MG63 (cell line): ENCODE data around the gene VSIG10L2. TPM values are rescaled to one million over a fixed set of nuclear protein-coding genes. Genes with fewer than 3 reads are reported as not detected.
"Not testable (repeated sequence)": the region's sequence is repeated elsewhere in the genome, so short reads cannot be mapped to it uniquely, and the experiment has no call there.

Experiments
- DNase-seq: peaks from one replicate; pipeline ENCODE4 v3.0.0-alpha.2; 2020
- H3K27me3 ChIP-seq: fragments of 250-450 bp; sonication (Bioruptor Pico); 2 replicates; pipeline ENCODE4 v1.5.1; 2020; ENCODE audit warnings: mild to moderate bottlenecking, moderate library complexity
- H3K36me3 ChIP-seq: fragments of 250-450 bp; sonication (Bioruptor Pico); 2 replicates; pipeline ENCODE4 v1.5.1; 2020; ENCODE audit warnings: mild to moderate bottlenecking, moderate library complexity
- H3K4me3 ChIP-seq: fragments of 250-450 bp; sonication (Bioruptor Pico); 2 replicates; pipeline ENCODE4 v1.5.1; 2020; ENCODE audit warnings: mild to moderate bottlenecking, moderate library complexity
- H3K9me3 ChIP-seq: fragments of 250-450 bp; sonication (Bioruptor Pico); 2 replicates; pipeline ENCODE4 v1.5.1; 2020; ENCODE audit warnings: mild to moderate bottlenecking, moderate library complexity
- total RNA-seq: library from RNA; depleted of rRNA; stranded (reverse); fragments of >200 nt; shearing (Covaris generic); gene quantifications from 2 replicates; pipeline ENCODE4 v1.2.3, GENCODE V29; 2014; ENCODE audit warnings: low replicate concordance

The VSIG10L2 gene
- total RNA-seq, 1 experiment from 2014 or later, result not detected

DNA sequence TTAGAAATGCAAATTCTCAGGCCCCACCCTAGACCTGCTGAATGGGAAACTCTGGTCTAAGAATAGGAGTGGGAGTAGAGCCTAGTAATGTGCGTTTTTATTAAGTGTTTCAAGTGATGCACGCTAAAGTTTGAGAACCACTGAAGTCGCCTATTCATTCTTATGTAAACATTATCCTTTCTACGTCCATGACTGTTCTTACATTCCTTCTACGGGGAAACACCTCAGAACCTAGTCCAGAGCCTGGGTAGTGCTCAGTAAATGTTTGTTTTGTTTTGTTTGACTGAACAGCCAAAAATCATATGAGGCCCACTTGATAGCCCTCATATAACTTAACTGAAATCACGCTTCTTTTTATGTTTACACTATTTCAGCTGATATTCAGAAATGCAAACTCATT lies 29.8 kb downstream of the VSIG10L2 start:
- Histone ChIP-seq H3K27me3 (no peaks in the 10 kb centered on the region), H3K36me3 (peaks cover 24% of the 10 kb centered on the region), H3K9me3 (no peaks in the 10 kb centered on the region), H3K4me3 (no peak overlapping the region)
- DNase-seq, result no peak

DNA sequence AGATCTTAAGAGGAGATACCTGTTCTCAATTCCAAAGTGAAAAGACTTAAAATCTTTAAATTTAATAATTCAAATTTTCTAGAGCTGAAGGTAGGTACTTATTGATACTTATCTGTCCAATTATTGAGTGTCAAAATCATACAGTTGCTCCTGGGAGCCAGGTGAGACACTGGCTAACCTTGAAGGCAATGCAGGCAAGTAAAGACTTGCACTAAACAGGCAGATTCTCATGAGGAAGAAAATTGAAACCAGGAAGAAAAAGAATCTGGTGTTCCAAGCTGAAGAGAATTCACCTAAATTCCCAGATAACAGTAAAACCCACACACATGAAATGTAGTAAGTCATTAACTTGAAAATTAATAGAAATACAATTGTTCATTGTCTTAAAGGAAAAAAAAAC lies 30.3 kb downstream of the VSIG10L2 start:
- H3K27me3 ChIP-seq, result no peaks in the 10 kb centered on the region
- no peaks in the 10 kb centered on the region for H3K9me3 ChIP-seq
- peaks cover 29% of the 10 kb centered on the region for H3K36me3 ChIP-seq
- no peak overlapping the region for H3K4me3 ChIP-seq
- DNase-seq, result no peak

DNA sequence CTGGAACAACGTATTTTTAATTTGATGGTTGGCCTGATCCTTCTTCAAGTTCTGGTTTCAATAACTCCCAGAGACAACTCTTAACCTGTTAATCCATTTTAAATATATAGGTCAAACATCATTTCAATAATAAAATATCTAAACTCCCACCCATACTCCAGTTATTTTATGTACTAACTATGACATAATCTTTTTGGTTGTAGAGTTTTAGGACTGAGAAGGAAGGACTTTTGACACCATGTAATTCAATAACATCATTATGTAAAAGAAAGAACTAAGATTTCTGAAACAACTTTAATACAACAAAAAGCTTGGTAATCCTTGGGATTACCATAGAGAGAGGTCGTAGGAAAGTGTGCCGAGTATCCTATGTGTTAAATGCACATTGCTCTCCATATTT lies 31.5 kb downstream of the VSIG10L2 start:
- no peaks in the 10 kb centered on the region for H3K9me3 ChIP-seq
- DNase-seq, result no peak
- no peak overlapping the region for H3K4me3 ChIP-seq
- H3K36me3 ChIP-seq, result peaks cover 37% of the 10 kb centered on the region
- no peaks in the 10 kb centered on the region for H3K27me3 ChIP-seq

DNA sequence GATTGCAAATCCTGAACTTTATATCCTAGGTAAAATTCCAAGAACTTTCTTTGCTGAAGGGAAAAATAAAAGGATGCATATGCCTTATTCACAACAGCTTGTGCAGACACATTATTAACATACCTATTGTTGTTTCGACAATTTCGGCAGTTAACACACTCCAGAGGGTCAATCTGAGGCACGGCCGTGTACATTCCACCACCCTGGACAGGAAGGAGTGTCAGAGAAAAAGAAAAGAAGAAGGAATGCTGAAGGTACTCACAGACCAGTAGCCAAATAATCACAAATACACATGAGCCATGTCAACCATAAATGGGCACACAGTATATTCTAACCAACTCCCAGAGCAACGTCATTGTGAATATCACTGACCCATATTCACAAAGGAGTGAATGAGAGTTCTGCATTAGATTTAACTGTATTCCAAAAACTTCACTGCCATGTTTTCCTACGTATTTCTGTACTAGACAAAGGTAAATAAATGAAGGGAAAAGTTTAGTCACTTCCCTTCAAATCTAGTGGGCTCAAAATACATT lies 32.4 kb downstream of the VSIG10L2 start:
- no peaks in the 10 kb centered on the region for H3K27me3 ChIP-seq
- peaks cover 47% of the 10 kb centered on the region for H3K36me3 ChIP-seq
- no peaks in the 10 kb centered on the region for H3K9me3 ChIP-seq
- no peak overlapping the region for H3K4me3 ChIP-seq
- no peak for DNase-seq

- H3K9me3 ChIP-seq, result no peaks in the 10 kb centered on the region
- no peaks in the 10 kb centered on the region for H3K27me3 ChIP-seq
- no peak for DNase-seq
- no peak overlapping the region for H3K4me3 ChIP-seq
- peaks cover 52% of the 10 kb centered on the region for H3K36me3 ChIP-seq
Measured at GRCh38 chr11:125978778-125979407, 33.0 kb downstream of the VSIG10L2 start.

DNA sequence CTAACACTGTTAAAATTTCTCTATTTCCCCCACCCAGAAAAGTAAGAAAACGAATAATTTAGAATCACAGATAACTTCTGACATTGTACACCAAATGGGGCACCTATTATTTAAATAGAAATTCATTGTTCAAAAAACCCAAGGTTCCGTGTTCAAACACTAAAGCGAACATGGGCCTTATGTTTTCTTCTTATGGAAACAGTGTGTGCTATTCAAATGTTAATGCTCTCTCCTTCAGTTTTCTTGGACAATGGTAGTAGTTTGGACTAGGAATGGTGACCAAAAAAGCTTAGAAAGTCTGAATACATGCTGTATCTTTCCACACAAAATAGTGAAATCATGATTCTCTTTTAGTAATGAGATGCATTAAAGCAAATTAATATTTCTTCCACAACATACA lies 33.7 kb downstream of the VSIG10L2 start:
- DNase-seq, result no peak
- peaks cover 52% of the 10 kb centered on the region for H3K36me3 ChIP-seq
- H3K27me3 ChIP-seq, result no peaks in the 10 kb centered on the region
- no peak overlapping the region for H3K4me3 ChIP-seq
- no peaks in the 10 kb centered on the region for H3K9me3 ChIP-seq

DNA sequence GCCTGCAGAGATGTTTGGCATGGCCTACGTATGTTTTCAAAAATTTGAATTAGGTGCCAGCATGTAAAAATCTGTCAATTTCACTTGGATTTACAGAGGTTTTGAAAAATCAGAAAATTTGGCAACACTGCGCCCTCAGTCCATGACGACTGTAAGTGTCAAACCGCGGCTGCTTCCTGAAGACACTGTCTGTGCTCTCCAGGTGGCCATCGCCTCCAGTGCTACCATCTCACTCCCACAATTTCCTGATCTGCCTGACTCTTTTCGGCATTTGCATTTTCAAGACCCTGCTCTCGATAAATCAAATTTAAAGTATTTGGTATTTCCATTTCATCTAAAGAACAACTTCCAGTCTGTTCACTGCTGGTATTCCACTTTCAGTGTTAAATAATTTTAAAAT lies 34.6 kb downstream of the VSIG10L2 start:
- Histone ChIP-seq H3K4me3 (no peak overlapping the region), H3K9me3 (no peaks in the 10 kb centered on the region), H3K36me3 (peaks cover 56% of the 10 kb centered on the region), H3K27me3 (no peaks in the 10 kb centered on the region)
- no peak for DNase-seq

DNA sequence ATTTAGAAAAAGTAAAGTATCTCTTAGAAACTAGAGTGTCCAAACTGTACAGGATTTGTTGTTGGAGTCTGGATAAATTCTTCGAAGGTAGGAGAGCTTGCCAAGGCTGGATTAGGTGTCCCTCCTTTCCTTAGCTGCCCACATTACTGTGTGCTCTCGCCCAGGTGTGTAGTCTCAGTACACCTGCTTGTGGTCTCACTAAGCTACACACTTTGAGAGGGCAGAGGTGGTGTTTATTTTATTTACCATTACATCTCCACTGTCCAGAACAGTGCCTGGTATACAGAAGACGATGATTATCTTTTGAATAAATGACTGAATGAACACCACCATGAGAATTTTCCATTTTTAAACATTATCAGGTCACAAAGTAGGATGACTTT lies 36.5 kb downstream of the VSIG10L2 start:
- Histone ChIP-seq H3K9me3 (no peaks in the 10 kb centered on the region), H3K27me3 (no peaks in the 10 kb centered on the region), H3K36me3 (peaks cover 52% of the 10 kb centered on the region), H3K4me3 (no peak overlapping the region)
- no peak for DNase-seq

DNA sequence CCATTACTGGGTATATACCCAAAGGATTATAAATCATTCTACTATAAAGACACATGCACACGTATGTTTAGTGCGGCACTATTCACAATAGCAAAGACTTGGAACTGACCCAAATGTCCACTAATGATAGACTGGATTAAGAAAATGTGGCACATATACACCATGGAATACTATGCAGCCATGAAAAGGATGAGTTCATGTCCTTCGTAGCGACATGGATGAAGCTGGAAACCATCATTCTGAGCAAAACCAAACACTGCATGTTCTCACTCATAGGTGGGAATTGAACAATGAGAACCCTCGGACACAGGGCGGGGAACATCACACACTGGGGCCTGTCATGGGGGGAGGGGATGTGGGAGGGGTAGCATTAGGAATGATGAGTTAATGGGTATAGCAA lies 40.1 kb downstream of the VSIG10L2 start:
- H3K36me3 ChIP-seq, result peaks cover 55% of the 10 kb centered on the region
- DNase-seq, H3K9me3 ChIP-seq: not testable (repeated sequence)

GRCh38 chr11:125987066-125987641 lies 41.3 kb downstream of the VSIG10L2 start:
- H3K4me3 ChIP-seq, result no peak overlapping the region
- DNase-seq, result no peak
- peaks cover 52% of the 10 kb centered on the region for H3K36me3 ChIP-seq
- H3K9me3 ChIP-seq, result no peaks in the 10 kb centered on the region
- H3K27me3 ChIP-seq, result no peaks in the 10 kb centered on the region

More for the DNA sequence above, 40.1 kb downstream of the VSIG10L2 start:
- not testable (repeated sequence) for H3K4me3 ChIP-seq, H3K27me3 ChIP-seq

GRCh38 chr11:125990244-125990643 lies 44.4 kb downstream of the VSIG10L2 start:
- Histone ChIP-seq H3K9me3 (no peaks in the 10 kb centered on the region), H3K4me3 (no peak overlapping the region), H3K36me3 (peaks cover 59% of the 10 kb centered on the region), H3K27me3 (no peaks in the 10 kb centered on the region)
- DNase-seq, result peak; percentile 32

GRCh38 chr11:125992893-125993292 lies 47.0 kb downstream of the VSIG10L2 start:
- Histone ChIP-seq H3K4me3 (no peak overlapping the region), H3K27me3 (no peaks in the 10 kb centered on the region), H3K36me3 (peaks cover 63% of the 10 kb centered on the region), H3K9me3 (no peaks in the 10 kb centered on the region)
- no peak for DNase-seq

DNA sequence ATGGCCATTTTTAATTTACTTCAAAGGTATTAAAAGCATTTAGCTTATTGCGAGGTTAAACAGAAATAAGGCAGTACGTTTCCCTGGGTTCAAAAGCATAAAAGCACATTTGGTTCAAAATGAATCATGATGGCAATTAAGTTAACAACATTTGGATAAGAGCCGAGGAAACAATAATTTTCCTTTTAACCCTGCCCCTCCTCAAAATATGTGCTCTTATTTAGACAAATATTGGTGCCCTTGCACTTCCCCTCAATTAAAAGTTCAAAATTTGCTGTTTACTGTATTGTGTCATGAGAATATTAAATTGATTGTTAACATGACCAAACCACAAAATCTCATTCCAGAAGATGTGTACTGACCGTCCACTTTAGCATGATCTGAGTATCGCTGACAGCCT lies 48.7 kb downstream of the VSIG10L2 start:
- peaks cover 61% of the 10 kb centered on the region for H3K36me3 ChIP-seq
- no peak for DNase-seq
- H3K27me3 ChIP-seq, result no peaks in the 10 kb centered on the region
- H3K4me3 ChIP-seq, result no peak overlapping the region
- no peaks in the 10 kb centered on the region for H3K9me3 ChIP-seq

- no peaks in the 10 kb centered on the region for H3K9me3 ChIP-seq
- H3K36me3 ChIP-seq, result peaks cover 61% of the 10 kb centered on the region
- no peak overlapping the region for H3K4me3 ChIP-seq
- DNase-seq, result no peak
- no peaks in the 10 kb centered on the region for H3K27me3 ChIP-seq
Measured at GRCh38 chr11:125995313-125995712, 49.5 kb downstream of the VSIG10L2 start.

- H3K9me3 ChIP-seq, result no peaks in the 10 kb centered on the region
- DNase-seq, result no peak
- H3K36me3 ChIP-seq, result peaks cover 71% of the 10 kb centered on the region
- H3K4me3 ChIP-seq, result no peak overlapping the region
- no peaks in the 10 kb centered on the region for H3K27me3 ChIP-seq
Measured at GRCh38 chr11:125998267-125998666, 52.4 kb downstream of the VSIG10L2 start.

GRCh38 chr11:125999234-125999880 lies 53.5 kb downstream of the VSIG10L2 start:
- Histone ChIP-seq H3K36me3 (peaks cover 69% of the 10 kb centered on the region), H3K9me3 (no peaks in the 10 kb centered on the region), H3K27me3 (no peaks in the 10 kb centered on the region), H3K4me3 (no peak overlapping the region)
- no peak for DNase-seq

GRCh38 chr11:126002181-126002580 lies 56.3 kb downstream of the VSIG10L2 start:
- no peaks in the 10 kb centered on the region for H3K27me3 ChIP-seq
- H3K36me3 ChIP-seq, result peaks cover 71% of the 10 kb centered on the region
- no peak for DNase-seq
- H3K4me3 ChIP-seq, result no peak overlapping the region
- no peaks in the 10 kb centered on the region for H3K9me3 ChIP-seq
